Gastrocnemius medialis (tissue), 4 donors: ENCODE results near the gene PIGS.

Experiments
- POLR2A ChIP-seq, 2 donors: fragments of 450-650 bp; IDR thresholded peaks; one replicate each; pipeline ENCODE4 v1.6.1; 2017; ENCODE audit warnings: antibody characterized with exemption in 2 of 2, mild to moderate bottlenecking in 2 of 2, moderate library complexity in 2 of 2
- TF ChIP-seq, protein P1 (sequence below), 5 experiments: fragments of 450-650 bp in 3 of 5; fragments of 200-600 bp in 2 of 5; sonication (generic) in 2 of 5; IDR thresholded peaks in 4 of 5; conservative IDR thresholded peaks in 1 of 5; 1 replicate in 4 of 5; 2 replicates in 1 of 5; pipeline ENCODE4 v1.5.1; 2016 to 2019; ENCODE audit warnings: antibody characterized with exemption in 5 of 5, mild to moderate bottlenecking in 3 of 5, moderate library complexity in 3 of 5

DNA sequence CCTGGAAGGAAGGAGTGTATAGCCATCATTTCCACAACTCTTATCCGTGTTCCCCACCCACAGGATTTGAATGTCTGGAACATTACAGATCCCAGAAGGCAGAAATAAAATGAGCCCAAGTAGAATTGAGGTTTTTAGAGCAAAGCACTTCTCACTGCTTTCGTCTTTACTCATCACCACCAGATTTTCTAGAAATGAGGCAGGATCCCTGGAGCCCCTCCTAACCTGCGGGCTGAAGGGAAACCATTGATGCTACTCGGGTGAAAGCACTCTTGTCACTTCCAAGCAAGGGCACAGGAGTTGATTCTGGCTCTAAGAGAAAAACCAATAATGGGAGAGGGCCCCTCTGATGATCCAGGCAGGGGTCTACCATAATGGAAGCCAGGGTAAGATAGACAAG is 8.2 kb upstream of the PIGS start:
- TF ChIP-seq, protein P1, sequence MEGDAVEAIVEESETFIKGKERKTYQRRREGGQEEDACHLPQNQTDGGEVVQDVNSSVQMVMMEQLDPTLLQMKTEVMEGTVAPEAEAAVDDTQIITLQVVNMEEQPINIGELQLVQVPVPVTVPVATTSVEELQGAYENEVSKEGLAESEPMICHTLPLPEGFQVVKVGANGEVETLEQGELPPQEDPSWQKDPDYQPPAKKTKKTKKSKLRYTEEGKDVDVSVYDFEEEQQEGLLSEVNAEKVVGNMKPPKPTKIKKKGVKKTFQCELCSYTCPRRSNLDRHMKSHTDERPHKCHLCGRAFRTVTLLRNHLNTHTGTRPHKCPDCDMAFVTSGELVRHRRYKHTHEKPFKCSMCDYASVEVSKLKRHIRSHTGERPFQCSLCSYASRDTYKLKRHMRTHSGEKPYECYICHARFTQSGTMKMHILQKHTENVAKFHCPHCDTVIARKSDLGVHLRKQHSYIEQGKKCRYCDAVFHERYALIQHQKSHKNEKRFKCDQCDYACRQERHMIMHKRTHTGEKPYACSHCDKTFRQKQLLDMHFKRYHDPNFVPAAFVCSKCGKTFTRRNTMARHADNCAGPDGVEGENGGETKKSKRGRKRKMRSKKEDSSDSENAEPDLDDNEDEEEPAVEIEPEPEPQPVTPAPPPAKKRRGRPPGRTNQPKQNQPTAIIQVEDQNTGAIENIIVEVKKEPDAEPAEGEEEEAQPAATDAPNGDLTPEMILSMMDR (IDR thresholded peaks at IDR 0.05 in 4 of 5, conservative IDR thresholded peaks at IDR 0.05 in 1 of 5) = no peak
- TF ChIP-seq POLR2A (IDR thresholded peaks at IDR 0.05) = no peak
